GM19395 (cell line): ENCODE measurements around the gene COPS3.

Experiments
- ATAC-seq: cut with Tn5 transposase; IDR thresholded peaks from one replicate; pipeline ENCODE4 v1.9.1; 2021; ENCODE audit warnings: mild to moderate bottlenecking, moderate library complexity; ENCODE audit not compliant: unreplicated experiment

The COPS3 gene

GRCh38 chr17:17198281-17198680, 82.8 kb downstream of the COPS3 start:
- ATAC-seq, result no peak

- no peak for ATAC-seq
Observed at GRCh38 chr17:17196776-17197175, 84.3 kb downstream of the COPS3 start.
